ENCODE data around the gene SIN3A.

DNA sequence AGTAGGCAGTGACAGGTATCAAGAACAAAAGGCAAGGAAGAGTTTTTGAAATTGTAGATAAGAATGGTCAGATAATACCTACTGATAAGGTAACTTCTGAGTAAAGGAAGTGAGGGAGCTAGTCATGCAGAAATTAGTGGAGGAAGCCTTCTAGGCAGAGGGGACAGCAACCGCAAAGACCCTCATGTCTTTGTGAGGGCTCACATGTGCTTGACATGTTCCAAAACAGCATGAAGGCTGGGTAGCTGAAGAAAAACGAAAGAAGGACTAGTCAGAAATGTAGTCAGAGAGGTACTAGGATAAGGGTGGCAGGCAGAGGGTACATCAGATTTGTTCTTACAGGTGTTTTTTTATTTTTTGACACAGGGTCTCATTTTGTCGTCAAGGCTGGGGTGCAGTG is 5.3 kb downstream of the SIN3A start:
- TF ChIP-seq EP300 (IDR thresholded peaks at IDR 0.05) (no peak), POLR2AphosphoS5 (IDR thresholded peaks at IDR 0.05) (no peak)
- TF ChIP-seq, protein P1, sequence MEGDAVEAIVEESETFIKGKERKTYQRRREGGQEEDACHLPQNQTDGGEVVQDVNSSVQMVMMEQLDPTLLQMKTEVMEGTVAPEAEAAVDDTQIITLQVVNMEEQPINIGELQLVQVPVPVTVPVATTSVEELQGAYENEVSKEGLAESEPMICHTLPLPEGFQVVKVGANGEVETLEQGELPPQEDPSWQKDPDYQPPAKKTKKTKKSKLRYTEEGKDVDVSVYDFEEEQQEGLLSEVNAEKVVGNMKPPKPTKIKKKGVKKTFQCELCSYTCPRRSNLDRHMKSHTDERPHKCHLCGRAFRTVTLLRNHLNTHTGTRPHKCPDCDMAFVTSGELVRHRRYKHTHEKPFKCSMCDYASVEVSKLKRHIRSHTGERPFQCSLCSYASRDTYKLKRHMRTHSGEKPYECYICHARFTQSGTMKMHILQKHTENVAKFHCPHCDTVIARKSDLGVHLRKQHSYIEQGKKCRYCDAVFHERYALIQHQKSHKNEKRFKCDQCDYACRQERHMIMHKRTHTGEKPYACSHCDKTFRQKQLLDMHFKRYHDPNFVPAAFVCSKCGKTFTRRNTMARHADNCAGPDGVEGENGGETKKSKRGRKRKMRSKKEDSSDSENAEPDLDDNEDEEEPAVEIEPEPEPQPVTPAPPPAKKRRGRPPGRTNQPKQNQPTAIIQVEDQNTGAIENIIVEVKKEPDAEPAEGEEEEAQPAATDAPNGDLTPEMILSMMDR (IDR thresholded peaks at IDR 0.05) = no peak
